GM21825 (cell line): ENCODE results near the gene TRIM43.
"Not testable (repeated sequence)": the region's sequence is repeated elsewhere in the genome, so short reads cannot be mapped to it uniquely, and the experiment has no call there.

Source experiments
- ATAC-seq: cut with Tn5 transposase; IDR thresholded peaks from one replicate; pipeline ENCODE4 v1.9.1; 2021; ENCODE audit warnings: mild to moderate bottlenecking, moderate library complexity; ENCODE audit not compliant: unreplicated experiment

The TRIM43 gene

GRCh38 chr2:95640515-95641288 lies 48.9 kb downstream of the TRIM43 start:
- ATAC-seq = not testable (repeated sequence)

DNA sequence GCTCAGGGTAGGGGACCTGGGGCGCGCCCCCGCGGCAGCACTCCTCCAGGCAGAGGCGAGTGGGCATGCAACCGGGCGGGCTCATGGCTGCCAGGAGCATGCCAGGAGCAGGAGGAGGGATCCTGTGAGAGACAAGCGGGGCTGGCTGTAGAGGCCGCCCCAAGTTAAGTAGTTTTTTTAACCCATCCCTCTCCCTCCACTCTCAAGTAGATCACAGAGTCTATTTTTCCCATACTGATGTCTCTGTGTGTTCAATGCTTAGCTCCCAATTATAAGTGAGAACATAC lies 49.4 kb downstream of the TRIM43 start:
- not testable (repeated sequence) for ATAC-seq

- ATAC-seq = not testable (repeated sequence)
These were observed 50.0 kb downstream of the TRIM43 start for GRCh38 chr2:95641787-95642186.

- ATAC-seq = not testable (repeated sequence)
These were observed 50.6 kb downstream of the TRIM43 start for GRCh38 chr2:95642360-95642759.

GRCh38 chr2:95642951-95643350 lies 51.1 kb downstream of the TRIM43 start:
- ATAC-seq = not testable (repeated sequence)

DNA sequence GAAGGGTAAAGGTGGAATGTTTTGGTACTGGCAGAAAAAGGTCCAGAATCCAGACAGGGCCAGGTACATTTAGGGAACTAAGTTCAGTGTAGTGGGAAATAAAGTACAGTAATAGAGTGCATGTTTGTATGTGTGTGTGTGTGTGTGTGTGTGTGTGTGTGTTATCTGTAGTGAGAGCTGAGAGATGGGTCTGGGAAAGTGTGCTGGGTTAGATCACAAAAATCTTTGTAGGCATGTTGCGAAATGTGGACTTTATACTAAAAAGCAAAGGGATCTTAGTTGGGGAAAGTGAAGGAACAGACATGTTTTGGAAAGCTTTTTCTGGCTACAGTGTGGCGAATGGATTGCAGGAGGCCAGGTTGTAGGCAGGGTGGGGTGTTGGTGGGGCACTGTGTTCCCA lies 53.5 kb downstream of the TRIM43 start:
- not testable (repeated sequence) for ATAC-seq

- ATAC-seq = not testable (repeated sequence)
These were observed 54.6 kb downstream of the TRIM43 start for GRCh38 chr2:95646274-95646994.

DNA sequence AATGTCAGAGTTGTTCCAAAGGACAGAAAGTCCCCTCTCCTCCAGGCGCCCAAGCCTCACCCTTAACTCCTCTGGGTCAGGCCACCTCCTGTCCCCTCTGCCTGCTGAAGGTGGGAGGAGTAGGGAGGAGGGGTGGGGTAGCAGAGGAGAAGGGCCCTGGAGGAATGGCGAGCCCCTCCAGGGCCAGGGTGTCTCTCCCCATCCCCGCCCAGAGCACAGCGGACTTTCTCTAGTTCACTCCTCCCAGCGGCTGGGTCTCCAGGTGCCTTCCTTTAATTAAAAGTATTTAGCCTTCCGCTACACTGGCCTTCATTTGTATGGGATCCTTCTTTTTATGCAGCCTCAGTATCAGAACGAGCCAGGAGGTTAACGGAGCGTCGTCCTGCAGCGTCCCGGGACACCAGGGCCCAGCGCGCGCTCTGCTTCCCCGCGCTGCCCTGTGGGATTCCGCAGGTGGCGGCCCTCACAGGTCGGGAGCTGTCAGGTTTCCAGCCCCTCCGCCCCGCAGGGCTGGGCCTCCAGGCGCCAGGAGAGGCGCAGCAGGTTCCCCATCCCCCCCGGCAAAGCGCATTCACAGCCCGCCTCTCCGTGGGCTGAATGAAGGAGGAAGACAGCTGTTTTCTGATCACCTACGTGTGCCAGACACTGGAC lies 57.2 kb downstream of the TRIM43 start:
- not testable (repeated sequence) for ATAC-seq
